Astrocyte (in vitro differentiated cells and primary cell): ENCODE data around the gene CORO2A.

Source experiments
- EZH2 ChIP-seq: IDR thresholded peaks from 2 replicates; pipeline ENCODE4 v1.6.1; 2012; ENCODE audit warnings: mild to moderate bottlenecking, low read length, inconsistent platforms; ENCODE audit not compliant: insufficient read depth
- TF ChIP-seq, protein P1 (sequence below): IDR thresholded peaks from 2 replicates; pipeline ENCODE4 v1.5.1; 2011; ENCODE audit warnings: low read depth, mild to moderate bottlenecking, inconsistent platforms, low read length, moderate library complexity; ENCODE audit not compliant: insufficient read depth

DNA sequence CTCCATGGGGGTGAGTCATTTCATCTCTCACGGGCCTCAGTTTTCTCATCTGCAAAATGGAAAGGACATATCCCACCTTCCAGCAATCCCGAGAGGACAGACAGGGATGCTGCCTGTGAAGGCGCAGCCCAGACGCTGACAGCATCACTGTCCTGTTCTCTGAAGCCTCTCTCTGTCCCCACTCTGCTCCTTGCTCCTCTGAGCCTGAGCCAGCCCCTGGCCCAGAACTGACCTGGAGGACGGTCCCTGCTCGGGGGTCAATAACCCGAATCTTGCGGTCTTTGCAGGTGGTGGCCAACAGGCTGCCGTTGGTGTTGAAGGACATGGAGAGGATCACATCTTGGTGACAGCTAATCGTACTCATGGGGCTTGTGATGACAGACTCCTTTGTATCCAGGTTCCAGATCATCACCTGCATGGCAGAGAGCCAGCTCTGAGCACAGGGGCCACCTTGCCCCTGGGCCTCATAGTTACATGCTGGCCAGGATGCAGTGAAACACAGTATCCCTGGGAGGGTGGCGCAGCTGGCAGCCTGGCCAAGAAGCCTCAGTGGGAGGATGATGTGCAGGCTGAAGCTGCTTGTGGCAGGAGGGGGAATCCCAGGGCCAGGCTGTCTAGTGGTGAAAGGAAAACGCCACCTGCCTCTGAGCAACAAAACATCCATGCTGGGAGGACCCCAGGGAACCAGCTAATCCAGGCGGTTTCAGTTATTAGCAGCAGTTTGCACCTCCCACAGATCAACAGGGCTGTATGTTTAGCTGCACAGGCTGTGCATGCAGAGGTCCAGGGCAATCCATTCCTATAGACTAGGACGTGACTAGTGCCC, 59.4 kb downstream of the CORO2A start:
- TF ChIP-seq, protein P1, sequence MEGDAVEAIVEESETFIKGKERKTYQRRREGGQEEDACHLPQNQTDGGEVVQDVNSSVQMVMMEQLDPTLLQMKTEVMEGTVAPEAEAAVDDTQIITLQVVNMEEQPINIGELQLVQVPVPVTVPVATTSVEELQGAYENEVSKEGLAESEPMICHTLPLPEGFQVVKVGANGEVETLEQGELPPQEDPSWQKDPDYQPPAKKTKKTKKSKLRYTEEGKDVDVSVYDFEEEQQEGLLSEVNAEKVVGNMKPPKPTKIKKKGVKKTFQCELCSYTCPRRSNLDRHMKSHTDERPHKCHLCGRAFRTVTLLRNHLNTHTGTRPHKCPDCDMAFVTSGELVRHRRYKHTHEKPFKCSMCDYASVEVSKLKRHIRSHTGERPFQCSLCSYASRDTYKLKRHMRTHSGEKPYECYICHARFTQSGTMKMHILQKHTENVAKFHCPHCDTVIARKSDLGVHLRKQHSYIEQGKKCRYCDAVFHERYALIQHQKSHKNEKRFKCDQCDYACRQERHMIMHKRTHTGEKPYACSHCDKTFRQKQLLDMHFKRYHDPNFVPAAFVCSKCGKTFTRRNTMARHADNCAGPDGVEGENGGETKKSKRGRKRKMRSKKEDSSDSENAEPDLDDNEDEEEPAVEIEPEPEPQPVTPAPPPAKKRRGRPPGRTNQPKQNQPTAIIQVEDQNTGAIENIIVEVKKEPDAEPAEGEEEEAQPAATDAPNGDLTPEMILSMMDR: no peak
- TF ChIP-seq EZH2: no peak
